NCI-H1092 treated with DMSO at 0.1 percent for 48 hours (cell line): ENCODE data around the gene DLG2.

Source experiments
- DNase-seq: peaks from one replicate; lab custom pipeline; 2025; lab: John Stamatoyannopoulos, UW

The DLG2 gene

DNA sequence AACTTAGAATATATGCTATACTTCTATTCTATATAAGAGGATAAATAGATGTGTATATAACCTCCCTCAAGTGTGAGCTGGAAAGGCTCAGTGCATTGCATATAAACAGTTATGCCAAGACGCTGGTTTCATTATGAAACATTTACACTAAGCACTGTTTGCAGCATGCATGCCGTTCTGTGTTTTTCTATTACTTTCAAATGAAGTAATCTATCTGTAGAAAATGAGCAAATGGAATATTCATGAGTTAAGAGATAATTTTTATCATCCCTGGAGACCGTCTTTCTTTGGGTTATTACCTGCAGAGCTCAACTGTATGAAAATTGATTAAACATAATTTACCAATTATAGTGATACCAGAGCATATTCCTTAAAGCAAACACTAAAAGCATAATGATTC is 1415.2 kb downstream of the DLG2 start:
- no peak for DNase-seq

GRCh38 chr11:84194696-84195095 is 1432.4 kb downstream of the DLG2 start:
- DNase-seq, result no peak

GRCh38 chr11:84193706-84194105 is 1433.4 kb downstream of the DLG2 start:
- no peak for DNase-seq

GRCh38 chr11:84188521-84188920 is 1438.6 kb downstream of the DLG2 start:
- DNase-seq, result no peak

DNA sequence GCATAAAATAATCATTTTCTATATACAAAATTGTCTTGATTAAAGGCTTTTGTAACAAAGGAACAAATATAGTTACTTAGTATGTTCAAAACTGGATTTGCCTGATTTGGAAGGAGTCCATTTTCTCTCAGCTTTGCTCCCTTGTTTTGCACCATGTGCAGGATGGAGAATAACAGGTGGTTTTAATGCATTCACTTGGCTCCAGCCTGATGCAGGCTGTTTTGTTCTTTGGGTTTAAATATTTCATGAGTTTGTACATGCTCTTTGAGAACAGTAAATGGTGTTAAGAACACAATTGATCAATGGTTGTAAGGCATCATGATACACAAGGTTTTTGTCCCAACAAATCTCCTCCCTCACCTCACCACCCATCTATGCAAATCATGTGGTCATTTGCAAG is 1454.1 kb downstream of the DLG2 start:
- no peak for DNase-seq

DNA sequence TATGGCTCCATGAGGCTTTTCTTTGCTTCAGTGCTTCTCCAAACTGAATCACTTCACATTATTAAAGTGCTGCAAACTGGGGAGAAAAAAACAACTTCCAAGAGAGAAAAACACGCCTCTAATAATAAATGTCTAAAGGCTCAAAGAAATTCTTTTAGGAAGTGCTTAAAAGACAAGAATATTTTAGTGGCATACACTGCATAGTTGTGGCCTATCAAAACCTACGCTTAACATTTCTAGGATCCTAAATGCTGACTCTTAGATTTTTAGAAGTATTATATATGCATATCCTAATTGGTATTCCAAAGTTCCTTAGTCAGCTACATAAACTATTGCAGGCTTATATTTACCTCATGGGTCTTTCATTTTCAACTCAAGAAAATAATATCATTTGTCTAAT is 1462.0 kb downstream of the DLG2 start:
- no peak for DNase-seq

DNA sequence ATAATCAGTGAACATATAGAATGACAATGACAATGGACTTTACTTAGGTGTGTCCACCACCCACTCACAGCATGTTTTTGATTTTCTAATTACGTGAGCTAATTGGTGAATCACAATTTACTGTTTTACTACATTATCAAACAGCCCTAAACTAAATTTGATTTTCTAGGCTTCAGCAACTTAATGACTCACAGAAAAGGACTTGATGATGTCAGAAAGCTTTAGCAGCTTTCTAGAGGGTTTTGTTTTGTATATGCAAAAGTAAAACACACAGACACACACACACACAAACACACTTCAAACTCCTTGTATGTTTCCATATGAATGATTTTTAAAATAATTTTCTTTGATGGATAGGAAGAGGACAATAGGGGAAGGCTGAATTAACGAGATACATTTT is 1462.4 kb downstream of the DLG2 start:
- no peak for DNase-seq

DNA sequence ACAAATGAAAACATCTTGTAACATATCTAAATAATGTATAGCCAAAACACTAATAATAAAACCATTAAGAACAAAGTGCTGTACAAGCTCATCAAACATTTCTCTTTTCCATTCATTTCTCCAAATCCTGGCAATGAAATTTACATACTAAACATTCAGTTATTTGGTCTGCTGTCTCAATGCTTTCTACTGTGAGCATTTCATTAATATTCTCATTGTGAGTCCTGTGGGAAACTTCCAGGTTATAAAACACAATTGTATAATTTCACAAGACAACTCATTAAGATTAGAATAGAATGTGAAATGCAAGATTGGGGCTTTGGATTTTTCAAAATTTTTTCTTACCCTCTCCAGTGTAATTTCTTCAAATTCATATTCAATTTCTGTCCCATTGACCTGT is 1464.0 kb downstream of the DLG2 start:
- no peak for DNase-seq

- DNase-seq, result no peak
These were observed 1469.5 kb downstream of the DLG2 start for GRCh38 chr11:84157639-84158038.

DNA sequence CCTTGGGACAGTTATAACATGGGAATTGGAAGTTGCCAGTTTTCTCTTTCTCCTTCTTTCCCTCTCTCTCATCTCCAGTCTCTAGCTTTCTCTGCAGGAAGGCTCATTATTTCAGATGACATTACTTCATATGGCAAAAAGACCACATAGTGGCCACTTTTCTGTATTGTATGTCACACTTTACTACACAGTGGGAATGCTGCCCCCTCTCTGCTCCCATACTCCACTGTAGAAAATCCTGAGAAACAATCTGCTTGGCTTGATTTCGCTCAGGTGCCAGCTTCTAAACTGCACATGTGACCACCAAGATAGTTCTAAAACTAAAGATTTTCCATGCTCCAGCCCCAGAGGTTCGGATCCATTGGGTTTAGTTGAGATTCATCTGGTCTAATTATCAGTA is 1480.3 kb downstream of the DLG2 start:
- no peak for DNase-seq

DNA sequence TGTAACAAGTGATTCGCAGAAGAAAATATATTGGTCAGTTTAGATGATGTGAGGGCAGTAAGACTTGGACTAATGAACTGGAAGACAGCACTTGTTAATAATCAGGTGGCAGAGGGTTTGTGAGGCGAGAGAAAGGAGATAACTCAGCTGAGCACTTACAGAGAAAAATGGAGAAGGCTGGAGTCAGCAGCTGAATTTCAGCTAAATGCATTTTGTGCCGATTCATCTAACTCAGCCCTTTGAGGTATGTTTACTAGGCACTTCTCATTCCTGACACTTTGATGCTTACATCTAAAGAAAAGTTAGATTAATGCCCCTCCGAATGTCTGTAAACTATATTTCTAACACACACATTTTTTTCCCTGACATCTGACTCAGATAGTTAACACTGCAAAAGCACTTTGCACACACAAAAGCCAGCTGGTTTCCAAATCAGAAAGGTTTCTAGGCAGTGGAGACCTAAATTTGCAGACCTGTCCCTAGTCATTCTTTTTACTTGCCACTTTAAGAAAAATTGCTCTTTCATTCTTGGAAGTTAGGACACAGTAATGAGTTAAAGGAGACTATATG is 1481.4 kb downstream of the DLG2 start:
- no peak for DNase-seq

- DNase-seq, result no peak
These were observed 1482.6 kb downstream of the DLG2 start for GRCh38 chr11:84144531-84144930.

DNA sequence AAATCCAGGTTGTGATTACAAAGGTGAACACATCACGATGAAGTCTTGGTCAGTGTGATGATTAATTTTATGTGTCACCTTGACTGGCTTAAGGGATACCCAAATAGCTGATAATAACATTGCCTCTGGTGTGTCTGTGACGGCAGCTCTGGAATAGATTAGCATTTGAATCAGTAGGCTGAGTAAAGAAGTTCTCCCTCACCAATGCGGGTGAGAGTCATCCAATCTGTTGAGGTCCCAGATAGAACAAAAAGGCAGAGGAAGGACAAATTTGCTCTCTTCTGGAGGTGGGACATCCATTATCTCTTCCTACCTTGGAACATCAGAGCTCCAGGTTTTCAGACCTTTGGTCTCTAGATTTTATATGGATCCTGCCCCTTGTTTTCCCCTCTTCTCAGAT is 1484.7 kb downstream of the DLG2 start:
- no peak for DNase-seq

DNA sequence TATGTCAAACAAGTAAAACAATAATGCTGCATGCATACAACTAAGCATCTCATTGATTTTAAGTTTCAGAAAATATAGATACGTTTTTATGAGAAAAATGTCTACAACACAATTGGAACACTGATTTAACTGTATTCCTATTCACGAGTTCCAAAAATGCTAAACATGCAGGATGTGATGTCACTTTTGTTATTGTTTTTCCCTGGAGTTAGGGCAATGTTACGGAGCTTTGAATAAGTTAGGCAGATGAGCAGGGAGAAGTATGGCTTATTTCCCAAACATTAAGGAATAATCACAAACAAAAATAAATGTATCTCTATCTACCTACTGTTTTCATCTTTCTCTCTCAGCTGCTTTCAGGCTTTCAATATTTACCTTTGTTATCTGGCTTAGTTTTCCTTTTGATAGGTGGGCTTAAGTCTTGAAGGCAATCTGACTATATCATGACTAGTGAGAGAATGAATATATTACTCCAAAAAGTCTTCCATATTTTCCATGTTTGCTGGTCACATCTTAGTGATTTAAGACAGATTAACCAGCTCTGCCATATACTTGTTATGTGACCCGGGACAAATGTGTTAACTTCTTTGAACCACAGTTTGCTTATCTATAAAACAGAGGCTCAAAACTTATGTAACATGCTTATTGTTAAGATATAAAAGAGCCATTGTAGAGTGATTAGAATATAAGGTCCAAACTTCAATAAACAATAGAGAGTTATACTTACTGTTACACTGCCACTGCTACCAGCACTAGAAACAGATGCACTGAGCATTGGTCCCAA is 1486.6 kb downstream of the DLG2 start:
- DNase-seq, result no peak

DNA sequence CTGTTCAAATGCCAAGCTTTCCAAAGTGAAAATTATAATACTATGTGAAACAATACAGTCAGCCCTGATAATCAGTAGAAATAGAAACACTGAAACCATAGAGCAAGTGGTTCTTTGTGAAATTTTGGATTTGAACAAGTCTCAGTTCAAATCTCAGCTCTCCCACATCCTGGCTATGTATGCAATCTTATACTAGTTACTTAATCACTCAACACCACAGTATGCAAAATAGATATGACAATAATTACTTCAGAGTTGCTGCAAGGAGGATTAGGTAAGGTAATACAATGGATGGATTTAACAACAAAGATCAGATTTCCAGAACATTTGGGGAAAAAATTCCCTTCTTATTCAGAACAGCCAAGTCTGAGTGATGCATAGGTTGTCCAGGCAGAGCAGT is 1489.2 kb downstream of the DLG2 start:
- no peak for DNase-seq

DNA sequence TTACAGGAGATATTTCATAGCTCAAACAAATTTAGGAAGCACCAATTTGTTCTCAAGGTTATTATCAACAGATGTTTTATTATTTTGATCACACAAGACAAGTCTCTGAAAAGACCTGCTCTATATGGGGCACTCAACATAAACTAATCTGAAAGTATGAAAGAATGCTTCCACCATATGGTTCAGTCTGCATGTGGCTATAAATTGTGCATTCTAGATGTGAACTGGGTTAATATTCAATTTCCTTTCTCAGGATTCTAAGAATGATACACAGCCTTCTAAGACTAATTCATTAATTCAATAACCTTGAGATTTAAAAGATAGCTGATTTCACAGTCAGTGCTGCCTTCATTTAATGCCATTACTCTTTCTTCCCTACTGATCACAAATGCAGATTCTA is 1489.6 kb downstream of the DLG2 start:
- DNase-seq, result no peak

- DNase-seq, result no peak
These were observed 1490.2 kb downstream of the DLG2 start for GRCh38 chr11:84136926-84137325.

DNA sequence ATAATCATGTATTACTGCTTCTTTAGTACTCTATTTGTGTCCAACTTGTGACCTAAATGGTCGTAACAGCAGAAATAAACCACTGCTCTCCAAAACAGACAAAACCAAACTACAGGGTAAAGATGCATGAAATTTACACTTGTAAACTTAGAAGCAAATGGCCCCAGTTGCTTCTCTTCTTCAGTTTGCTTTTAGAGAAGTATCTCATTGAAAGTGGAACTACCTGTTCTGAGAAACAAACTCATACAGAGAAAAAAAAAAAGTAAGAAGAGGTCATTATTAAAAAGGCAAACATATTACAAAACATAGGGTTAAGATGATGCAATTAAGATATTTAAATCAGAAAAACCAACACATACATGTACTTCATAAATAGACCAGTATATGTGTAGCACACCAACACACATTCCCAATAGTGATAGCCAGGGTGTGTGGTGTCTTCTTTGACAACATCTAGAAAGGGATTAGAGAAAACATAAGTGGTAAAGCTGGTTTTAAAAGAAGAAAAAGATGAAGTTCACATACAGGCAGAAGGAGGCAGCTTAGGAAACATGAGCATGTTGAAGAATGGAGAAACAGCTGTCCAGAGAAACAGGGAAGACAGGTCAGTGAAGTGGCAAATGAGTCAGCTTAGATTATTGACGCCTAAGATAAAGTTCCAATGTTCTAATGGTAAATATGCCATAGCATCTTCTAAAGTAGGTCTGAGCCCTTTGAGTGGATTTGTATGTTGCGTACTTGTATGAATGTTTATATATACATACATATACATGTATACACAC is 1496.3 kb downstream of the DLG2 start:
- DNase-seq, result no peak

DNA sequence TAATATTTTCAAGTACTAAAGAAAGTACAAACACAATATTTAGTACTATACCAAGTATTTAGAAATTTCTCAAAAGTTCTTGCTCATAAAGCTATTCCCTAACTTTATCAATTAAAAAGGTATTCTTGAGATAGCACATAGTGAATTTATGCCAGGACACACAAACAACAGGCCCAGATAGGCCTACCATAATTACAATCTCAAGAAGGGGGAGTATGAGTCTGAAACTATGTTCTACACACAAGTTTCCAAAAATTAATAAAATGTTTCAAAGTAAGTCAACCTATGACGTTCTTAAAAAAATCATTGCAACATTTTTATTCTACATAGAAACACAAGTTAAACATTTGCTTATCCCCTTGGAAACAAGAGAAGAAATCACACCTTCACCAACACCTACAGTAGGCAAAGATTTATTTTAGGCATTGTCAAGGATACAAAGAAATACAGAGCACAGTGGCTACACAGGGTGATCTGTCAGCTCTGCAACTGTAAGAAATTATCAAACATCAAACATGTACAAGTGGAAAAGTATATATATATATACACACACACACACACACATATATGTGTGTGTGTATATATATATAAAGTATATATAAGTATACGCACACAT is 1497.1 kb downstream of the DLG2 start:
- DNase-seq, result no peak

GRCh38 chr11:84128840-84129239 is 1498.3 kb downstream of the DLG2 start:
- no peak for DNase-seq

GRCh38 chr11:84117394-84117793 is 1509.8 kb downstream of the DLG2 start:
- no peak for DNase-seq

DNA sequence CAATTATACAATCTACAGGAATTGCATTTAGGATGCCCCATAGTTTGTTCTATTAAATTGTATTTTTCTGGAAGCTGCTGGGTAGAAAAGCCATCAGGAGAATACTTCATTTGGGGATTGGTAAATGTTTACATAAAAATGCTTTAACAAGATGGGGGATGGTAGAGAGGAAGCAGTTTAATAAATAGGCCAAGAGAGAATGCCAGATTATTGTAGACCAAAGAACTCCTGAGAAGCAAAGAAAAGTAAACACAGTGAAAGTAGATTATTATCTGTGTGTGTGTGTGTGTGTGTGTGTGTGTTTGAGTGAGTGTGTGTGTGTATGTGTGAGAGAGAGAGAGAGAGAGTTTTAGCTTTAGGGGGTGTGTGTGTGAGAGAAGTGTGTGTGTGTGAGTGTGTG is 1520.6 kb downstream of the DLG2 start:
- no peak for DNase-seq

- no peak for DNase-seq
These were observed 1522.0 kb downstream of the DLG2 start for GRCh38 chr11:84105148-84105547.
